PC-3 (cell line): ENCODE measurements around the gene SHE.

ENCODE experiments used
- CTCF ChIP-seq: fragments of 300-600 bp; sonication (generic); conservative IDR thresholded peaks from 2 replicates; pipeline ENCODE4 v1.5.1; 2017; ENCODE audit warnings: antibody characterized with exemption, low read depth, mild to moderate bottlenecking, low read length
- EZH2 ChIP-seq: fragments of 300-600 bp; sonication (generic); IDR thresholded peaks from one replicate; pipeline ENCODE4 v1.6.1; 2017; ENCODE audit warnings: antibody characterized with exemption, mild to moderate bottlenecking, low read length; ENCODE audit not compliant: unreplicated experiment
- EZH2phosphoT487 ChIP-seq: fragments of 300-600 bp; sonication (generic); IDR thresholded peaks from 2 replicates; pipeline ENCODE4 v1.6.1; 2018; ENCODE audit warnings: mild to moderate bottlenecking, antibody characterized with exemption, low read length, borderline replicate concordance

GRCh38 chr1:154520333-154520732 lies 18.1 kb upstream of the SHE start:
- TF ChIP-seq CTCF (no peak), EZH2phosphoT487 (no peak), EZH2 (no peak)
